ENCODE data around the gene STEAP1B.
"Not testable (repeated sequence)": the region's sequence is repeated elsewhere in the genome, so short reads cannot be mapped to it uniquely, and the experiment has no call there.

STEAP1B gene

GRCh38 chr7:22452142-22452959 lies 47.6 kb downstream of the STEAP1B start:
- peak in 1 of 2 donors; percentile 30 for DNase-seq

DNA sequence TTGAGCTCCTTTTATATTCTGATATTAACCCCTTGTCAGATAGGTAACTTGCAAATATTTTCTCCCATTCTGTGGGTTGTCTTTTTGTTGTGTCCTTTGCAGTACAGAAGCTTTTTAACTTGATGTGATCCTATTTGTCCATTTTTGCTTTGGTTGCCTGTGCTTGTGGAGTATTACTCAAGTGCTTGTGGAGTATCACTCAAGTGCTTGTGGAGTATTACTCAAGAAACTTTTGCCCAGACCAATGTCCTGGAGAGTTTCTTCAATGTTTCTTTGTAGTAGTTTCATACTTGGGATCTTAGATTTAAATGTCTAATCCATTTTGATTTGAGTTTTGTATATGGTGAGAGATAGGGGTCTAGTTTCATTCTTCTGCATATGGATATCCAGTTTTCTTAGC lies 50.0 kb downstream of the STEAP1B start:
- not testable (repeated sequence) for DNase-seq

- DNase-seq, result no peak
Measured at GRCh38 chr7:22447762-22448161, 52.2 kb downstream of the STEAP1B start.

GRCh38 chr7:22447008-22447407 lies 53.0 kb downstream of the STEAP1B start:
- no peak for DNase-seq

DNA sequence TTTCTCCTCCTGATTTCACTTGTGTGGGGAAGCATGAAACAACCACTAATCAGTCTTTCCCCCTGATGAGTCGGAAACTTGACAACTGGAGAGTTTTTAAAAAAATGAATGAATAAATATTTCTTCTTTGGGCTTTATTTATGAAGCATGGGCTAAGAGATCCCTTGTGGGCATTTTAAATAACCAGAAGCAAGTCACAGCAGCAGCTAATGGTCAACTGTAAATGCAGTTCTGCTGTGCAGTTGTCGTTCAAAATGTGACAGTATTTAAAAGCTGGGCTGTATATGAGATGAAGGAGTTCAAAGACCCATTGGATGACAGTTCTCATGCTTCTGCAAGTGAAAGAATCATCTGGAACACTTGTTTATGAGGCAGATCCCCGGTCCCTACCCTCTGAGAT lies 54.1 kb downstream of the STEAP1B start:
- DNase-seq, result no peak

- peak in 1 of 2 donors; percentile 28 for DNase-seq
Measured at GRCh38 chr7:22445140-22445743, 54.7 kb downstream of the STEAP1B start.

DNA sequence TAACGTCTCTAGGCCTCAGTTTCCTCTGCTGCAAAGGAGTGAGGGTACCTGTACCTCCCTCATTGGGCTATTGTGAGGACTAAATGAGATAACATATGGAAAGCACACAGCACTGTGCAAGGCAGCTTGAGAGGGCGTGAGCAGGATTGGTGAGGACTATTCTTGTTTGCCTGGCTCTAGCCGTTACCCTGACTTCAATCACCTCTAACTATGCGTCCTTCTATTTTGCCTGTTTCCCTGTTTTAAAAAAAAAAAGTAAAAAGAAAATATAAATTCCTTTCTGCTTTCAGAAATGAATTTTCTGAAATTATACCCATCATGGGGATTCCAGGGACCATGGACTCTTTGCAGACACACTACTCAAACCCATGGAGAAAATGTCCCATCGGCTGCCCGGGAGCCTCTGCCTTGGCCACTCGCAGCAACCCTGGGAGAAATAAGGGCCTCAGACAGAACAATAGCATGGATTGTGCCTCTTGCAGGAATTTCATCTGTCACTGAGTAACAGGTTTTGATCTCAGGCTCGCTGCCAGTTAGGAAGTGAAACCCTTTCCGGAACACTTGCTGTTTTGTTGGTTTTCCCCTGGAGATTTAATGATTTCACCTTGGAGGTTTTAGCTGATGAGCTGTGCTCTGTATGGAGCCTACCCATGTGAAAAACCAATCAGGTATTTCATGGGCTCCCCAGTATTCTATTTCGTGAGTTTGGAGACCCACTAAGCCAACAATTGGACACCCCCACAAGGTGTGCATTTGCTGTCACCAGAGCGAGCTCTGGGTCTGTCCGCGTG lies 55.6 kb downstream of the STEAP1B start:
- no peak for DNase-seq

- no peak for DNase-seq
Measured at GRCh38 chr7:22443370-22444180, 56.4 kb downstream of the STEAP1B start.

- DNase-seq, result no peak
Measured at GRCh38 chr7:22442882-22443369, 57.1 kb downstream of the STEAP1B start.

DNA sequence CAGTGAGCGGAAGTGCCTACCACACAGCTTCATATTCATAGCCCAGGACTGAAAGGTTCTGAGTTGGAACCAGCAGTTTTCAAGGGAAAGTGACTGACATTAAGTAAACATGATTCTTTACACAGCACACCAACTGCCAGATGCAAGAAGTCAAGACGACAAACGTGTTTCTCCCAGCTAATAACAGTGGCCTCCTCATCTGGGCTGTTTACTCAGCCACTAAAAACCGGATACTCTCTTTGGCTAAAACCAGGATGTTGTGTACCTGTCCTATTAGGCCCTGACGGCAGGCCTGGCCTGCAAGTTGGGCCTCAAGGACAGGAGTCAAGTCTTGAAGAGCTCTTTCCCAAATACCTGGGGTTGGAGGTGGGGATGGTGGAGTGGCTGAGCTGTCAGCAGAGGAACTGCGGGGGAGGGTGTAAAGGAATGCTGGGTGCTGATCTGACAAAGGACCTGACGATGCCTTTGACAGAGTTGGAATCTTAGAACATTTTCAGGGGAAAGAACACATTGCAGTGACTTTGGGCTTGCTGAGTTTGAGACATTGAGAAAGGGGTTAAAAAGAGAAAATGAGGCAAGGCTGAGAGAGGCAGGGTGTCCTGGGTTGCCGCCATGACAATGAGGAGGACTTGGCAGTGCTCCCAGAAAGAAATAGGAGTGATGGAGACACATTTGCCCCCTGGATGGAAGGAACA lies 57.7 kb downstream of the STEAP1B start:
- no peak for DNase-seq

GRCh38 chr7:22441157-22441556 lies 58.8 kb downstream of the STEAP1B start:
- DNase-seq, result no peak

- no peak for DNase-seq
Measured at GRCh38 chr7:22438994-22439393, 61.0 kb downstream of the STEAP1B start.

- not testable (repeated sequence) for DNase-seq
Measured at GRCh38 chr7:22436552-22436951, 63.4 kb downstream of the STEAP1B start.

GRCh38 chr7:22435720-22436119 lies 64.3 kb downstream of the STEAP1B start:
- DNase-seq, result no peak

GRCh38 chr7:22435105-22435504 lies 64.9 kb downstream of the STEAP1B start:
- no peak for DNase-seq

DNA sequence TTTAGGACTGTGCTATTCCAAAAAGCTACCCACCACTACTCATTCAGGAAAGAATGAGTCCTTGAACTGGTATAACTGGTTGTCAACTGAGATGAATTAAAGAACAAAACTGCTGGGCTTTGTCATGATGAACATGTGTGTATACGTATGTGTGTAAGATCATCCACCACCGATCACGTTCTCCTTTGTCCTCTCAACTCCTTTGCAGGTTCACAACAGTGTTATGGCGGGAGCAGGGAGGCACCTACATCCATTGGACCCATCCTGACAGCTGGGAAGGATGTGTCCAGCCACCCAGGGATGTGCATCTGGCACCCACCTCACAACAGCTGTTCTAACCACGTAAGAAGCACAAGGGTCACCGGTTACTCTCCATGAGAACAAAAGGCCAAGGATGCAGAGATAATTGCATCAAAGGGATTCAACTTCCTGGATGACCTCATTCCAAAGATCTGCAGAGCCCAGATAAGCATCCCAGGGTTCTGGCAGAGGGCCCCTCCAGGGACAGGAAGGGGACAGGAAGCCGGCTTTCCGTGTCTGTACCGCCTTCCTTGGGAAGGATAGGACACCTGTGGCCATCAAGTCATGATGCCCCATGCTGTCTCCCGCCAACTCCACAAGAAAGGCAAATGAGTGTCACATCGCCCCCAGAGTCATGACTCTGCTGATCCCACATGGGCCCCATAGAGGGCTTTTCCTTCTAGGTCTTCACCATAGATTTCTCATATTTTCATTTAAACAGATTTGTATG lies 66.1 kb downstream of the STEAP1B start:
- no peak for DNase-seq

DNA sequence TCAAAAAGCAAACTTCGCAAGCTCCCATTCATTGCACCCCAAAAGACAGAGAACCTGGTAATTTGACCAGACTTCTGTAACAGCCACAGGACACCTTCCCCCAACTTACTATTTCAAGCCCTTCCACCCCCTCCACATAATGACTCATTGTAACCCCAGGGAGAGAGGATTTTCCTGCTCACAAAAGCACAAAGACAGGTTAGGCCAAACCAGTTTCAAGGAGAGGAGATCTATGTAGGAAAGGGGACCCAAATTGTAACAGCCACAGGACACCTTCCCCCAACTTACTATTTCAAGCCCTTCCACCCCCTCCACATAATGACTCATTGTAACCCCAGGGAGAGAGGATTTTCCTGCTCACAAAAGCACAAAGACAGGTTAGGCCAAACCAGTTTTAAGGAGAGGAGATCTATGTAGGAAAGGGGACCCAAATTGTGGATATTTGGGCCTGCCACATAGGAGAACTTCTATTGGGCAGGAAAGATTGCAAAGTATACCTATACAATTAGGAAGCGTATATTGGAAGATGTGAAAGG lies 66.8 kb downstream of the STEAP1B start:
- not testable (repeated sequence) for DNase-seq

GRCh38 chr7:22432203-22432718 lies 67.7 kb downstream of the STEAP1B start:
- DNase-seq, result no peak

DNA sequence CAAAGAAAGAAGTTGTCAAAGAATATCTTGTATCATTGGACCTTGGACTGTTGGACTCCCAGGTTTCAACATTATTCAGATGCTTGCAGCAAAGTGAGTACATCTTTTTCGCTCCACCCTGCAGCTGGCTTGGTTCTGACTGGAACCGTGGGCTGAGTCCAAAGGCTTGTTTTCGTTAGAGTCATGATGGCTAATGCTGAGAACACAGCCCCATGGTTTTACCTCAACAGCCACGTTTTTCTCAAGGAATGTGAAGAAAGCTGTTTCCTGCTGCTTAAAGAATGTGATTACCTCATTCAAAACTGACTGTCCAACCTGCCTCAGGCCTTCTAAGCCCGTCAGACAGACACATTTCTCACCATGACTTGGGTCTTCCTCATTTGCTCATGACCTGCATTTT lies 69.5 kb downstream of the STEAP1B start:
- DNase-seq, result no peak

- DNase-seq, result no peak
Measured at GRCh38 chr7:22429386-22429785, 70.6 kb downstream of the STEAP1B start.

GRCh38 chr7:22427855-22428254 lies 72.1 kb downstream of the STEAP1B start:
- DNase-seq, result no peak

Data from CD4-positive, alpha-beta T cell treated with Interleukin-4 for 1 hour (primary cell).